ENCODE results near the gene COL19A1.

The COL19A1 gene

GRCh38 chr6:69871107-69871506, 4.8 kb downstream of the COL19A1 start:
- no peak overlapping the region for H3K4me3 ChIP-seq (ENCODE audit: low read length)
- no peak overlapping the region for H3K27ac ChIP-seq (ENCODE audit: low read length)
- H3K79me2 ChIP-seq (ENCODE audit: low read length), result no peaks in the 10 kb centered on the region
- no peaks in the 10 kb centered on the region for H4K20me1 ChIP-seq (ENCODE audit: insufficient read depth, low read length)
- H3K9me2 ChIP-seq (replicated peaks; ENCODE audit: insufficient read depth, low read length), result no peaks in the 10 kb centered on the region
- H3F3A ChIP-seq (ENCODE audit: insufficient read depth, low read length), result no peaks in the 10 kb centered on the region; the same call in 1 of the 2 replicates
- no peaks in the 10 kb centered on the region for H3K9me3 ChIP-seq (replicated peaks; ENCODE audit: insufficient read depth, low read length)
- no peak overlapping the region for H3K4me2 ChIP-seq (ENCODE audit: low read depth, low read length)
- no peaks in the 10 kb centered on the region for H3K36me3 ChIP-seq (replicated peaks; ENCODE audit: insufficient read depth, low read length)
- no peak overlapping the region for H3K9ac ChIP-seq (ENCODE audit: low read length)
- no peaks in the 10 kb centered on the region for H3K27me3 ChIP-seq (replicated peaks; ENCODE audit: insufficient read depth, low read length)
- H2AFZ ChIP-seq (ENCODE audit: low read length), result no peak overlapping the region
- peaks cover 2% of the 10 kb centered on the region for H3K4me1 ChIP-seq (ENCODE audit: low read length)
- DNase-seq, result no peak
- TF ChIP-seq, protein P1, sequence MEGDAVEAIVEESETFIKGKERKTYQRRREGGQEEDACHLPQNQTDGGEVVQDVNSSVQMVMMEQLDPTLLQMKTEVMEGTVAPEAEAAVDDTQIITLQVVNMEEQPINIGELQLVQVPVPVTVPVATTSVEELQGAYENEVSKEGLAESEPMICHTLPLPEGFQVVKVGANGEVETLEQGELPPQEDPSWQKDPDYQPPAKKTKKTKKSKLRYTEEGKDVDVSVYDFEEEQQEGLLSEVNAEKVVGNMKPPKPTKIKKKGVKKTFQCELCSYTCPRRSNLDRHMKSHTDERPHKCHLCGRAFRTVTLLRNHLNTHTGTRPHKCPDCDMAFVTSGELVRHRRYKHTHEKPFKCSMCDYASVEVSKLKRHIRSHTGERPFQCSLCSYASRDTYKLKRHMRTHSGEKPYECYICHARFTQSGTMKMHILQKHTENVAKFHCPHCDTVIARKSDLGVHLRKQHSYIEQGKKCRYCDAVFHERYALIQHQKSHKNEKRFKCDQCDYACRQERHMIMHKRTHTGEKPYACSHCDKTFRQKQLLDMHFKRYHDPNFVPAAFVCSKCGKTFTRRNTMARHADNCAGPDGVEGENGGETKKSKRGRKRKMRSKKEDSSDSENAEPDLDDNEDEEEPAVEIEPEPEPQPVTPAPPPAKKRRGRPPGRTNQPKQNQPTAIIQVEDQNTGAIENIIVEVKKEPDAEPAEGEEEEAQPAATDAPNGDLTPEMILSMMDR (IDR thresholded peaks at IDR 0.05; ENCODE audit: low read length), result no peak

DNA sequence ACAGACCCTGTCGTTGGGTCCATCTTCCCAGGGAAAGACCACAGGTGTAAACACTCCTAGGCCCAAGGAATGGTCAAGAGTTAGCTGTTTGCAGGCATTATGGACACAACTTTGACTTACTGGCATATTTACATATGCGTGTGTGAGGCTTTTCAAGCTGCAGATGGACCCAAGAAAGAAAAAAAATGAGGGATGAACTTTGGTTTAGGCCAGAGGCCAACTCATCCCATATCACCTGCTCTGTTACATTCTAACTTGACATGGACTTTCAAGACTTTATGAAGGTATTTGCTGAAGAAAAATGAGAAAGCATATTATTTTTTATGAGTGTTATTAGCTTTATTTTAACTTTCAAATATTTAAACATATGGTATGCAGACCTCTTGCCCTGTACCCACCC, 6.9 kb downstream of the COL19A1 start:
- Histone ChIP-seq H3K27ac (ENCODE audit: low read length) (no peak overlapping the region), H3K79me2 (ENCODE audit: low read length) (no peaks in the 10 kb centered on the region), H3K27me3 (replicated peaks; ENCODE audit: insufficient read depth, low read length) (no peaks in the 10 kb centered on the region), H3K4me2 (ENCODE audit: low read depth, low read length) (no peak overlapping the region), H4K20me1 (ENCODE audit: insufficient read depth, low read length) (no peaks in the 10 kb centered on the region), H3K9me2 (replicated peaks; ENCODE audit: insufficient read depth, low read length) (no peaks in the 10 kb centered on the region), H3K36me3 (replicated peaks; ENCODE audit: insufficient read depth, low read length) (no peaks in the 10 kb centered on the region), H3K9ac (ENCODE audit: low read length) (no peak overlapping the region), H2AFZ (ENCODE audit: low read length) (no peak overlapping the region), H3F3A (ENCODE audit: insufficient read depth, low read length) (no peaks in the 10 kb centered on the region), H3K4me3 (ENCODE audit: low read length) (no peak overlapping the region), H3K4me1 (ENCODE audit: low read length) (no peaks in the 10 kb centered on the region), H3K9me3 (replicated peaks; ENCODE audit: insufficient read depth, low read length) (no peaks in the 10 kb centered on the region)
- no peak for TF ChIP-seq EZH2phosphoT487 (IDR thresholded peaks at IDR 0.05; ENCODE audit: low read length)
- TF ChIP-seq, protein P1 (IDR thresholded peaks at IDR 0.05; ENCODE audit: low read length), result no peak
- TF ChIP-seq EZH2 (optimal IDR thresholded peaks at IDR 0.05; ENCODE audit: low read depth, low read length), result no peak
- DNase-seq, result no peak

DNA sequence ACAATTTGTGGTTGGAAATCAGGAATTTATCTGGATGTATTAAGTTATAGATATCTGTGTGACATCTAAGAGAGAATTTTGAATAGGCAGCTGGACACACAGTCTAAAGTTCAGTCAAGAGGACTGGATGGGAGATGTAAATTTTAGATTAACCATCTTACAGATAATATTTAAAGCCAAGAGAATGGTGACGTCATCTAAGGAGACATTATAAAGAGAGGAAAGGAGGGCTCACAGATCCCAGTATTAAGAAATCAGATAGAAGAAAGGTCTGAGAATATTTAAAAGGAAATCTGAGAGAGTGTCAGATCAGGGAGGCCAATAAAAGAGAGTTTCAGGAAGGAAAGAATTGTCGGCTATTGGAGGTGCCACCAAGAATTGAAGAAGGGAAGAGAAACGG, 9.4 kb downstream of the COL19A1 start:
- no peaks in the 10 kb centered on the region for H3F3A ChIP-seq (ENCODE audit: insufficient read depth, low read length)
- H3K9ac ChIP-seq (ENCODE audit: low read length), result no peak overlapping the region
- H3K27ac ChIP-seq (ENCODE audit: low read length), result no peak overlapping the region
- H3K9me2 ChIP-seq (replicated peaks; ENCODE audit: insufficient read depth, low read length), result no peaks in the 10 kb centered on the region
- no peaks in the 10 kb centered on the region for H3K27me3 ChIP-seq (replicated peaks; ENCODE audit: insufficient read depth, low read length)
- TF ChIP-seq, protein P1 (IDR thresholded peaks at IDR 0.05; ENCODE audit: low read length), result no peak
- no peak for TF ChIP-seq EZH2 (optimal IDR thresholded peaks at IDR 0.05; ENCODE audit: low read depth, low read length)
- no peak for TF ChIP-seq EZH2phosphoT487 (IDR thresholded peaks at IDR 0.05; ENCODE audit: low read length)
- DNase-seq, result no peak
- no peaks in the 10 kb centered on the region for H3K36me3 ChIP-seq (replicated peaks; ENCODE audit: insufficient read depth, low read length)
- no peak overlapping the region for H3K4me3 ChIP-seq (ENCODE audit: low read length)
- H3K9me3 ChIP-seq (replicated peaks; ENCODE audit: insufficient read depth, low read length), result no peaks in the 10 kb centered on the region
- H4K20me1 ChIP-seq (ENCODE audit: insufficient read depth, low read length), result no peaks in the 10 kb centered on the region
- no peak overlapping the region for H3K4me2 ChIP-seq (ENCODE audit: low read depth, low read length)
- no peaks in the 10 kb centered on the region for H3K79me2 ChIP-seq (ENCODE audit: low read length)
- H3K4me1 ChIP-seq (ENCODE audit: low read length), result no peaks in the 10 kb centered on the region
- no peak overlapping the region for H2AFZ ChIP-seq (ENCODE audit: low read length)

Data from MM.1S (cell line).